Hepatocyte (in vitro differentiated cells): Measurements from ENCODE around the gene NCOA3.

Source experiments
- CTCF ChIP-seq: fragments of 200-600 bp; sonication (generic); IDR thresholded peaks from 2 replicates; pipeline ENCODE4 v1.5.1; 2016; ENCODE audit warnings: antibody characterized with exemption, mild to moderate bottlenecking; ENCODE audit not compliant: poor library complexity
- EZH2 ChIP-seq: fragments of 200-600 bp; sonication (generic); IDR thresholded peaks from 2 replicates; pipeline ENCODE4 v1.6.1; 2016; ENCODE audit warnings: antibody characterized with exemption, mild to moderate bottlenecking, borderline replicate concordance
- EZH2phosphoT487 ChIP-seq: fragments of 200-600 bp; sonication (generic); IDR thresholded peaks from one replicate; pipeline ENCODE4 v1.6.1; 2018; ENCODE audit warnings: antibody characterized with exemption, mild to moderate bottlenecking, low read depth, moderate library complexity; ENCODE audit not compliant: unreplicated experiment, severe bottlenecking

- TF ChIP-seq CTCF (no peak), EZH2 (no peak), EZH2phosphoT487 (no peak)
Measured at GRCh38 chr20:47694021-47694818, 192.5 kb downstream of the NCOA3 start.
